ENCODE measurements around the gene ZNF276.
"Not testable (repeated sequence)": the region's sequence is repeated elsewhere in the genome, so short reads cannot be mapped to it uniquely, and the experiment has no call there.

The ZNF276 gene

DNA sequence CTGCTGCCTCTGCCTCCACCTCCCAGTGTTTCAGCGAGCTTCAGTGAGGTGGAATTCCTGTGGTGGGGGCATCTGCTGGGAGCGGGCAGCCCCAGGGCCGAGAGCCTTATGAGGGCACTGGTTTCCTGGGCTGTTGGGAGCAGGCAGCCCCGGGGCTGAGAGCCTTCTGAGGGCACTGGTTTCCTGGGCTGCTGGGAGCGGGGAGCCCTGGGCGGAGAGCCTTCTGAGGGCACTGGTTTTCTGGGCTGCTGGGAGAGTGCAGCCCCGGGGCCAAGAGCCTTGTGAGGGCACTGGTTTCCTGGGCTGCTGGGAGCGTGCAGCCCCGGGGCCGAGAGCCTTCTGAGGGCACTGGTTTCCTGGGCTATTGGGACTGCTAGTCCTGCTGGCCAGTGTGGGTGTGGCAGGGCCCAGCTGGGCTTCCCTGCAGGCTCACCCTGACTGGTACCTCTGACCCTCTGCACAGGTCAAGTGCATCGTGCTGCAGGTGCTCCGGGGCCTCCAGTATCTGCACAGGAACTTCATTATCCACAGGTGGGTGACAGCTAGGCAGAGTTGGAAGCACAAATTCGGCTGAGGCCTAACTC lies 29.3 kb upstream of the ZNF276 start:
- TF ChIP-seq CTBP1 (IDR thresholded peaks at IDR 0.05; ENCODE audit: borderline replicate concordance): no peak
- ChIA-PET CTCF (no interaction called here), POLR2A (no interaction called here)
- no peak for DNase-seq (ENCODE audit: extremely low spot score)

DNA sequence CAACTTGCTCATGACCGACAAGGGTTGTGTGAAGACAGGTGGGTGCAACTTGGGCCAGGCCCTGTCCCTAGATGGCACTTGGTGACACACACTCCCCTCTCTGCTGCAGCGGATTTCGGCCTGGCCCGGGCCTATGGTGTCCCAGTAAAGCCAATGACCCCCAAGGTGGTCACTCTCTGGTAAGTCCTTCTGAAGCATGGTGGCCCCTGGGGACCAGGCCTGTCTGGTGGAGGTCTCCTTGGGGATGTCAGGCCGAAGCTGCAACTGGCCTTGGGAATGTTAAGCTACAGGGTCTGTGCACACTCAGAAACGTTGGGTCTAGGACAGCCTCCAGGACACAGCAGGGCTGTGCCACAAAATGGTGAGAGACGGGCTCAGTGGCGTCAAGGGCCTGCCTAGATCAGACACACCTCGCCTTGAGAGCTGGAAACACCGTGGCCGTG lies 28.0 kb upstream of the ZNF276 start:
- POLR2A ChIA-PET: interaction anchor here (0.8 to 2.0 kb wide), 2 partner anchors 14 to 27 kb away, joined by 4 to 5 read pairs; partner anchors contain the start of gene VPS9D1
- CTCF ChIA-PET: no interaction called here
- DNase-seq (ENCODE audit: extremely low spot score): no peak
- TF ChIP-seq L3MBTL2 (conservative IDR thresholded peaks at IDR 0.05): no peak
- TF ChIP-seq LEF1 (IDR thresholded peaks at IDR 0.05; ENCODE audit: borderline replicate concordance): no peak
- TF ChIP-seq FOXA1 (IDR thresholded peaks at IDR 0.05): no peak
- no peak for TF ChIP-seq SP1 (IDR thresholded peaks at IDR 0.05)
- no peak for TF ChIP-seq CTBP1 (IDR thresholded peaks at IDR 0.05; ENCODE audit: borderline replicate concordance)
- no peak for TF ChIP-seq ARNT (IDR thresholded peaks at IDR 0.05)
- no peak for TF ChIP-seq BHLHE40 (IDR thresholded peaks at IDR 0.05; ENCODE audit: borderline replicate concordance)
- no peak for TF ChIP-seq HDGF (IDR thresholded peaks at IDR 0.05; ENCODE audit: borderline replicate concordance)
- no peak for TF ChIP-seq ZNF384 (IDR thresholded peaks at IDR 0.05)
- TF ChIP-seq, protein P1, sequence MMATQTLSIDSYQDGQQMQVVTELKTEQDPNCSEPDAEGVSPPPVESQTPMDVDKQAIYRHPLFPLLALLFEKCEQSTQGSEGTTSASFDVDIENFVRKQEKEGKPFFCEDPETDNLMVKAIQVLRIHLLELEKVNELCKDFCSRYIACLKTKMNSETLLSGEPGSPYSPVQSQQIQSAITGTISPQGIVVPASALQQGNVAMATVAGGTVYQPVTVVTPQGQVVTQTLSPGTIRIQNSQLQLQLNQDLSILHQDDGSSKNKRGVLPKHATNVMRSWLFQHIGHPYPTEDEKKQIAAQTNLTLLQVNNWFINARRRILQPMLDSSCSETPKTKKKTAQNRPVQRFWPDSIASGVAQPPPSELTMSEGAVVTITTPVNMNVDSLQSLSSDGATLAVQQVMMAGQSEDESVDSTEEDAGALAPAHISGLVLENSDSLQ (IDR thresholded peaks at IDR 0.05): no peak
- no peak for TF ChIP-seq FOXM1 (IDR thresholded peaks at IDR 0.05; ENCODE audit: borderline replicate concordance)
- no peak for TF ChIP-seq TARDBP (IDR thresholded peaks at IDR 0.05)
- no peak for TF ChIP-seq ELF4 (IDR thresholded peaks at IDR 0.05)
- TF ChIP-seq FOXK2 (IDR thresholded peaks at IDR 0.05): no peak
- no peak for TF ChIP-seq SUZ12 (IDR thresholded peaks at IDR 0.05)
- no peak for TF ChIP-seq NFRKB (IDR thresholded peaks at IDR 0.05)

DNA sequence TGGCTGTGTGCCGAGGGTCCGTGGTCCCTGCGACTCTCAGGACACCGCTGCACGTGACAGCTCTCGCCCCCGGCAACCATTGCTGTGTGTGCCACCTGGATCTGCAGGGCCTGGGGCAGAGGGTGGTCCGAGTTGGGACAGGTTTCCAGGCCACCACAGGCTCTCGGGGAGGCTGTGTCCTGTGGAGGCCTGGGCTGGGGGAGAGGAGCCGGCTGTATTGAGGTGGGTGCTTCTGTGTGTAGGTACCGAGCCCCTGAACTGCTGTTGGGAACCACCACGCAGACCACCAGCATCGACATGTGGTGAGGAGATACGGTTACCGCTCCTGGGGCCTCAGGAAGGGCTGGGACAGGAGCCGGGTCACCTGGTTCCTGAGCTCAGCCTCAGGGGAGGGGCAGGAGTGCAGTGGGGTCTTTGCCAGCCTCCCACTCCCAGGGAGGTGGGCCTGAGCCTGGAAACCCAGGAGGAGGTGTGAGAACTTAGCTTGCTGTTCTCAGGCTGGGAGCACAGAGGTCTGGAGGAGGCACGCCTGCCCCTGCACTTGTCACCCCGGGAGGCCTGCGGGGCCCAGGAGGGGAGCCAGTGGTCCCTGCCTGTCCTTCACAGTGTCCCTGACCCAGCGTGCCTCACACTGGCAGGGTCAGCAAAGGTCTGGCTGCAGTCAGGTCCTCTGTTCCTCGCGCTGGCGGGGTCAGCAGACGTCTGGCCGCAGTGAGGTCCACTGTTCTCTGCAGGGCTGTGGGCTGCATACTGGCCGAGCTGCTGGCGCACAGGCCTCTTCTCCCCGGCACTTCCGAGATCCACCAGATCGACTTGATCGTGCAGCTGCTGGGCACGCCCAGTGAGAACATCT lies 27.2 kb upstream of the ZNF276 start:
- TF ChIP-seq ARNT (IDR thresholded peaks at IDR 0.05) (no peak), ZNF384 (IDR thresholded peaks at IDR 0.05) (no peak)
- no peak for DNase-seq (ENCODE audit: extremely low spot score)
- CTCF ChIA-PET: interaction anchor here (1.5 kb wide), 1 partner anchor 12 kb away, joined by 4 read pairs; no protein-coding TSS in a partner anchor
- POLR2A ChIA-PET: interaction anchor here (0.8 to 2.8 kb wide), 3 partner anchors 7 to 26 kb away, joined by 4 to 10 read pairs (median 5); partner anchors contain the start of genes CDK10 and VPS9D1

DNA sequence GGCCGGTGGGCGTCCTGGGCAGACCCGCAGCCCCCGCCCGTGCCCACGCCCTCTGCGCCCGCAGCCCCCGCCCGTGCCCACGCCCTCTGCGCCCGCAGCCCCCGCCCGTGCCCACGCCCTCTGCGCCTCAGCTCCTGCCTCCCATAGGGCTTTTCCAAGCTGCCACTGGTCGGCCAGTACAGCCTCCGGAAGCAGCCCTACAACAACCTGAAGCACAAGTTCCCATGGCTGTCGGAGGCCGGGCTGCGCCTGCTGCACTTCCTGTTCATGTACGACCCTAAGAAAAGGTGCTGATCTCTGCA lies 26.6 kb upstream of the ZNF276 start:
- POLR2A ChIA-PET: interaction anchor here (2.0 to 2.8 kb wide), 2 partner anchors 8 to 13 kb away, joined by 5 to 10 read pairs; partner anchors contain the start of gene CDK10
- not testable (repeated sequence) for DNase-seq (ENCODE audit: extremely low spot score)
- CTCF ChIA-PET: interaction anchor here (1.5 kb wide), 1 partner anchor 11 kb away, joined by 4 read pairs; no protein-coding TSS in a partner anchor

DNA sequence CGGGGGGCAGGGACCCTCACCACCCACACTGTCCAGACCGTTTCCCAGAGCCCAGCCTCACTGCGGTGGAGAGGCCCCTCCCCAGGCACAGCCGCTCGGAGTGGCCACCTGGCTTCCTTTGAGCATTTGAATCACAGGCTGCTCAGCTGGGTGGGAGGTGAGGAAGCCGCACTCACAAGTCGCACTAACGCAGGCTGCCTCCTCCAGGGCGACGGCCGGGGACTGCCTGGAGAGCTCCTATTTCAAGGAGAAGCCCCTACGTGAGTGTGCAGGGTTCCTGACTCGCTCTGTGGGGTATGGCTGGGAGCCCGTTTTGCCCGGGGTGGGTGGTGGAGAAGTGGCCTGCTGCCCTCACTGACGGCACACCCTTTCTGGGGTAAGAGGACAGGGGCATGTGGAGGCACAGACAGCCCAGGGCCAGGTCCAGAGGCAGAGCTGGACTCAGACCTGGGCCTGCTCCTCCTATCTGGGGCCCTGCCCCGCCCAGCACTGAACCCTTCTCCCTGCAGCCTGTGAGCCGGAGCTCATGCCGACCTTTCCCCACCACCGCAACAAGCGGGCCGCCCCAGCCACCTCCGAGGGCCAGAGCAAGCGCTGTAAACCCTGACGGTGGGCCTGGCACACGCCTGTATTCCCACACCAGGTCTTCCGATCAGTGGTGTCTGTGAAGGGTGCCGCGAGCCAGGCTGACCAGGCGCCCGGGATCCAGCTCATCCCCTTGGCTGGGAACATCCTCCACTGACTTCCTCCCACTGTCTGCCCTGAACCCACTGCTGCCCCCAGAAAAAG lies 26.1 kb upstream of the ZNF276 start:
- no peak for DNase-seq (ENCODE audit: extremely low spot score)
- TF ChIP-seq ZNF384 (IDR thresholded peaks at IDR 0.05): no peak
- TF ChIP-seq TARDBP (IDR thresholded peaks at IDR 0.05): no peak
- no peak for TF ChIP-seq BHLHE40 (IDR thresholded peaks at IDR 0.05; ENCODE audit: borderline replicate concordance)
- TF ChIP-seq SP1 (IDR thresholded peaks at IDR 0.05): no peak
- no peak for TF ChIP-seq SUZ12 (IDR thresholded peaks at IDR 0.05)
- no peak for TF ChIP-seq CTBP1 (IDR thresholded peaks at IDR 0.05; ENCODE audit: borderline replicate concordance)
- TF ChIP-seq L3MBTL2 (conservative IDR thresholded peaks at IDR 0.05): no peak
- ChIA-PET CTCF (interaction anchor here (1.5 kb wide), 1 partner anchor 11 kb away, joined by 4 read pairs; no protein-coding TSS in a partner anchor), POLR2A (interaction anchor here (2.0 to 2.8 kb wide), 2 partner anchors 9 to 12 kb away, joined by 5 to 10 read pairs; partner anchors contain the start of gene CDK10)

DNA sequence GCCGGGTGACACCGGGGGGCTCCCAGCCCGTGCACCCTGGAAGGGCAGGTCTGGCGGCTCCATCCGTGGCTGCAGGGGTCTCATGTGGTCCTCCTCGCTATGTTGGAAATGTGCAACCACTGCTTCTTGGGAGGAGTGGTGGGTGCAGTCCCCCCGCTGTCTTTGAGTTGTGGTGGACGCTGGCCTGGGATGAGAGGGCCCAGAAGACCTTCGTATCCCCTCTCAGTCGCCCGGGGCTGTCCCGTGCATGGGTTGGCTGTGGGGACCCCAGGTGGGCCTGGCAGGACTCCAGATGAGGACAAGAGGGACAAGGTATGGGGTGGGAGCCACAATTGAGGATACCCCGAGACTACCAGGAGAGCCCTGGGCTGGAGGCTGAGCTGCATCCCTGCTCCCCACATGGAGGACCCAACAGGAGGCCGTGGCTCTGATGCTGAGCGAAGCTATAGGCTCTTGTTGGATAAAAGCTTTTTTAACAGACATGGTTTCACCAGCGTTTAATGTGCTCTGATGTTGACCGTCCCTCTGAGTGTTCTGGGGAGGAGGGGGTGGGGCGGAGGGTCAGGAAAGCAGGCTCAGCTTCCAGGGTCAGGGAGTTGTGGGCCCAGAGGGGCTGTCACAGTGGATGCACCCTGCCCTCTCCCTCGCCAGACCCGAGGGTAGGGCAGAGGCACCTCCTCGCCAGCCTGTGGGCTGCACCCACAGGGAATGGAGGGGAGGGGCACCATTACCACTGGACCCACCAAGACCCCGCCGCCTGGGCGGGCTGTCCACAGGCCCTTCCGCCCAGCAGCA lies 25.3 kb upstream of the ZNF276 start:
- ChIA-PET POLR2A (interaction anchor here (2.8 kb wide), 1 partner anchor 9 kb away, joined by 10 read pairs; the partner anchor contains the start of gene CDK10), CTCF (interaction anchor here (1.5 kb wide), 1 partner anchor 10 kb away, joined by 4 read pairs; no protein-coding TSS in a partner anchor)
- TF ChIP-seq BHLHE40 (IDR thresholded peaks at IDR 0.05; ENCODE audit: borderline replicate concordance) (no peak), ELF4 (IDR thresholded peaks at IDR 0.05) (no peak), SP1 (IDR thresholded peaks at IDR 0.05) (no peak), CTBP1 (IDR thresholded peaks at IDR 0.05; ENCODE audit: borderline replicate concordance) (no peak), HDGF (IDR thresholded peaks at IDR 0.05; ENCODE audit: borderline replicate concordance) (no peak), SUZ12 (IDR thresholded peaks at IDR 0.05) (no peak), ZNF384 (IDR thresholded peaks at IDR 0.05) (no peak), FOXM1 (IDR thresholded peaks at IDR 0.05; ENCODE audit: borderline replicate concordance) (no peak), FOXA1 (IDR thresholded peaks at IDR 0.05) (no peak), FOXK2 (IDR thresholded peaks at IDR 0.05) (no peak), TARDBP (IDR thresholded peaks at IDR 0.05) (no peak), LEF1 (IDR thresholded peaks at IDR 0.05; ENCODE audit: borderline replicate concordance) (no peak), L3MBTL2 (conservative IDR thresholded peaks at IDR 0.05) (no peak), ARNT (IDR thresholded peaks at IDR 0.05) (no peak), NFRKB (IDR thresholded peaks at IDR 0.05) (no peak)
- TF ChIP-seq, protein P1 (IDR thresholded peaks at IDR 0.05): no peak
- DNase-seq (ENCODE audit: extremely low spot score): no peak

Data from HEK293T (cell line).